Uterus (tissue), 2 donors: ENCODE results near the gene IL1R1.

Experiments used
- CTCF ChIP-seq, 4 experiments: fragments of 200-600 bp in 2 of 4; fragments of 450-650 bp in 2 of 4; sonication (generic) in 2 of 4; IDR thresholded peaks; one replicate each; pipeline ENCODE4 v1.5.1; 2016 to 2019; ENCODE audit warnings: antibody characterized with exemption in 4 of 4, mild to moderate bottlenecking in 2 of 4, moderate library complexity in 1 of 4
- POLR2A ChIP-seq, 2 donors: fragments of 450-650 bp; IDR thresholded peaks; one replicate each; pipeline ENCODE4 v1.6.1; 2016; ENCODE audit warnings: antibody characterized with exemption in 2 of 2, mild to moderate bottlenecking in 1 of 2, moderate library complexity in 1 of 2

DNA sequence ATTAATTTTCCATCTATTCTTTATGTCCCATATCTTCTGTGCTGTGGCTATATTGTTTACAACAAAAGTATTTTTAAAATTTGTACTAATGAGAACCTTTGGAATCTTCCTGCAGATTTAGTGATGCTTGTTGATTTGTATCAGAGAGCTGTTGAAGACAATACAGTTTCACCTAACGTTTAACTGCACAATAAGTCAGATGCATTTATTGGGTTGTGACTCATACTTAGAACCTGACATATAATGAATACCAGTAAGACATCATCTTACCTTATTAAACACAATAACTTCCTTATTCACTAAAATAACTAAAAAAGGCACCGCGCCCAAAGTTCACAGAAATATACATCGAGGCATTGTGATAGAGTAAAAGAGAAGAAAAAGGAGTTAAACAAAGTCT, 43.8 kb upstream of the IL1R1 start:
- TF ChIP-seq POLR2A (IDR thresholded peaks at IDR 0.05) (no peak), CTCF (IDR thresholded peaks at IDR 0.05) (no peak)
